Parathyroid adenoma (tissue), 2 donors: ENCODE measurements around the gene PSEN2.

Experiments used
- H2AFZ ChIP-seq: fragments of 300-600 bp; sonication (generic); one replicate; pipeline ENCODE4 v1.7.0; 2017; ENCODE audit warnings: antibody characterized with exemption, mild to moderate bottlenecking
- H3K27ac ChIP-seq: fragments of 300-600 bp; sonication (generic); one replicate; pipeline ENCODE4 v1.7.0; 2017
- H3K27me3 ChIP-seq: fragments of 300-600 bp; sonication (generic); one replicate; pipeline ENCODE4 v1.7.0; 2017; ENCODE audit warnings: low read length; ENCODE audit not compliant: control insufficient read depth, insufficient read depth
- H3K36me3 ChIP-seq: fragments of 300-600 bp; sonication (generic); one replicate; pipeline ENCODE4 v1.7.0; 2017; ENCODE audit warnings: low read length; ENCODE audit not compliant: control insufficient read depth, insufficient read depth
- H3K4me1 ChIP-seq: fragments of 300-600 bp; sonication (generic); one replicate; pipeline ENCODE4 v1.7.0; 2017; ENCODE audit warnings: control low read depth
- H3K4me2 ChIP-seq: fragments of 300-600 bp; sonication (generic); one replicate; pipeline ENCODE4 v1.7.0; 2017; ENCODE audit warnings: low read length
- H3K4me3 ChIP-seq: fragments of 300-600 bp; sonication (generic); one replicate; pipeline ENCODE4 v1.7.0; 2017; ENCODE audit warnings: low read depth, low read length
- H3K79me2 ChIP-seq: fragments of 300-600 bp; sonication (generic); one replicate; pipeline ENCODE4 v1.7.0; 2017; ENCODE audit warnings: control low read depth
- H3K9ac ChIP-seq: fragments of 300-600 bp; sonication (generic); one replicate; pipeline ENCODE4 v1.7.0; 2017; ENCODE audit warnings: mild to moderate bottlenecking
- H3K9me3 ChIP-seq: fragments of 300-600 bp; sonication (generic); one replicate; pipeline ENCODE4 v1.7.0; 2017; ENCODE audit warnings: low read length; ENCODE audit not compliant: control insufficient read depth
- TF ChIP-seq, protein P1 (sequence below): fragments of 300-600 bp; sonication (generic); IDR thresholded peaks from one replicate; pipeline ENCODE4 v1.7.0; 2017; ENCODE audit warnings: antibody characterized with exemption, mild to moderate bottlenecking
- donor health status: primary hyperparathyroidism.

PSEN2 gene

DNA sequence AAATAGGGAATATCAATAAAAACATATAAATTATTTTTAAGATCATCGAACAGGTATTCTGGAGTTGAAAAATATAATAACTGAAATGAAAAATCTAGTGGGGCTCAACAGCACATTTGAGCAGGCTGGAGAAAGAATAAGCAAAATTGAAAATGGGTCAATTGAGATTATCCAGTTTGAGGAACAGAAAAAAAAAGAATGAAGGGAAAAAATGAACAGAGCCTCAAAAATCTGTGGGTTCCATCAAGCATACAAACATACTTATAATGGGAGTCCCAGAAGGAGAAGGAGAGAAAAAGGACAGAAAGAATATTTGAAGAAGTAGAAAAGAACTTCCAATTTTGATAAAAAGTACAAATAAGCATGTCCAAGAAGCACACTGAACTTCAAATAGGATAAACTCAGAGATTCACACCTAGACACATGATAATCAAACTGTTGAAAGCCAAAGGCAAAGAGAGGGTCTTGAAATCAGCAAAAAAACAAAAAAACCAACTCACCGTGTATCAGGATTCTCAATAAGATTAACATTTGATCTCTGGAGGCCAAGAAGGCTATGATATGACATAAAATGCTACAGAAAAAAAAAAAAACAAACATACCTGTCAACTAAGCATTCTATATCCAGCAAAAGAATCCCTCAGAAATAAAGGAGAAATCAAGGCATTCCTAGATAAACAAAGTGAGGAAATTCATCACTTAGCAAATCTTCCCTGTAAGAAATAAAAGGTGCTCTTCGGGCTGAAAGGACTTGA lies 64.2 kb downstream of the PSEN2 start:
- H3K4me3 ChIP-seq, result no peak overlapping the region
- no peak overlapping the region for H3K27ac ChIP-seq
- no peak overlapping the region for H3K9ac ChIP-seq
- TF ChIP-seq, protein P1, sequence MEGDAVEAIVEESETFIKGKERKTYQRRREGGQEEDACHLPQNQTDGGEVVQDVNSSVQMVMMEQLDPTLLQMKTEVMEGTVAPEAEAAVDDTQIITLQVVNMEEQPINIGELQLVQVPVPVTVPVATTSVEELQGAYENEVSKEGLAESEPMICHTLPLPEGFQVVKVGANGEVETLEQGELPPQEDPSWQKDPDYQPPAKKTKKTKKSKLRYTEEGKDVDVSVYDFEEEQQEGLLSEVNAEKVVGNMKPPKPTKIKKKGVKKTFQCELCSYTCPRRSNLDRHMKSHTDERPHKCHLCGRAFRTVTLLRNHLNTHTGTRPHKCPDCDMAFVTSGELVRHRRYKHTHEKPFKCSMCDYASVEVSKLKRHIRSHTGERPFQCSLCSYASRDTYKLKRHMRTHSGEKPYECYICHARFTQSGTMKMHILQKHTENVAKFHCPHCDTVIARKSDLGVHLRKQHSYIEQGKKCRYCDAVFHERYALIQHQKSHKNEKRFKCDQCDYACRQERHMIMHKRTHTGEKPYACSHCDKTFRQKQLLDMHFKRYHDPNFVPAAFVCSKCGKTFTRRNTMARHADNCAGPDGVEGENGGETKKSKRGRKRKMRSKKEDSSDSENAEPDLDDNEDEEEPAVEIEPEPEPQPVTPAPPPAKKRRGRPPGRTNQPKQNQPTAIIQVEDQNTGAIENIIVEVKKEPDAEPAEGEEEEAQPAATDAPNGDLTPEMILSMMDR, result no peak
- no peak overlapping the region for H2AFZ ChIP-seq
- no peaks in the 10 kb centered on the region for H3K79me2 ChIP-seq
- no peaks in the 10 kb centered on the region for H3K27me3 ChIP-seq
- no peaks in the 10 kb centered on the region for H3K4me1 ChIP-seq
- H3K4me2 ChIP-seq, result no peak overlapping the region
- H3K36me3 ChIP-seq, result no peaks in the 10 kb centered on the region
- H3K9me3 ChIP-seq, result no peaks in the 10 kb centered on the region

- peaks cover 3% of the 10 kb centered on the region for H3K4me1 ChIP-seq
- no peaks in the 10 kb centered on the region for H3K9me3 ChIP-seq
- H3K79me2 ChIP-seq, result peaks cover 21% of the 10 kb centered on the region
- no peak overlapping the region for H3K9ac ChIP-seq
- TF ChIP-seq, protein P1, result no peak
- H3K27ac ChIP-seq, result peak overlapping the region; percentile 95
- H2AFZ ChIP-seq, result peak overlapping the region; percentile 64
- no peaks in the 10 kb centered on the region for H3K36me3 ChIP-seq
- no peak overlapping the region for H3K4me3 ChIP-seq
- no peaks in the 10 kb centered on the region for H3K27me3 ChIP-seq
- peak overlapping the region; percentile 100 for H3K4me2 ChIP-seq
These were observed 67.7 kb downstream of the PSEN2 start for GRCh38 chr1:226937940-226938725.

- peak overlapping the region; percentile 100 for H3K4me2 ChIP-seq
- H3K9me3 ChIP-seq, result no peaks in the 10 kb centered on the region
- no peaks in the 10 kb centered on the region for H3K27me3 ChIP-seq
- H3K36me3 ChIP-seq, result no peaks in the 10 kb centered on the region
- peak overlapping the region; percentile 38 for H3K9ac ChIP-seq
- peaks cover 25% of the 10 kb centered on the region for H3K79me2 ChIP-seq
- H2AFZ ChIP-seq, result peak overlapping the region; percentile 97
- TF ChIP-seq, protein P1, result no peak
- peak overlapping the region; percentile 95 for H3K27ac ChIP-seq
- peak overlapping the region; percentile 81 for H3K4me3 ChIP-seq
- H3K4me1 ChIP-seq, result peaks cover 3% of the 10 kb centered on the region
These were observed 68.6 kb downstream of the PSEN2 start for GRCh38 chr1:226938903-226939437.

- Histone ChIP-seq H2AFZ (peak overlapping the region; percentile 97), H3K4me1 (peaks cover 3% of the 10 kb centered on the region), H3K27me3 (no peaks in the 10 kb centered on the region), H3K79me2 (peaks cover 27% of the 10 kb centered on the region), H3K36me3 (no peaks in the 10 kb centered on the region), H3K4me3 (peak overlapping the region; percentile 81), H3K27ac (peak overlapping the region; percentile 95), H3K9me3 (no peaks in the 10 kb centered on the region), H3K9ac (peak overlapping the region; percentile 38), H3K4me2 (peak overlapping the region; percentile 100)
- TF ChIP-seq, protein P1, result no peak
These were observed 69.1 kb downstream of the PSEN2 start for GRCh38 chr1:226939438-226940028.
